Endothelial cell of umbilical vein (primary cell): ENCODE results near the gene TRIM27. TPM values are rescaled to one million over a fixed set of nuclear protein-coding genes. Genes with fewer than 3 reads are reported as not detected.
A peak's percentile ranks its signal among the peaks of the same experiment; 100 is the strongest.

ENCODE experiments used
- BruUV-seq: library from RNA; stranded (reverse); fragments of 400-500 nt; replicated peaks from 2 replicates; lab custom pipeline; 2021; lab: Mats Ljungman, UMichigan
- CTCF ChIA-PET: fragments of 300-600, 350-600 bp; sonication (Branson Sonifier 250); formaldehyde crosslinking; loops from one replicate; lab custom pipeline; 2021; ENCODE audit warnings: antibody characterized with exemption, inconsistent platforms; lab: Charles Lee
- POLR2A ChIA-PET: fragments of 300-600, 350-600 bp; sonication (Branson Sonifier 250); formaldehyde crosslinking; loops from one replicate; lab custom pipeline; 2021; ENCODE audit warnings: antibody characterized with exemption, inconsistent platforms; lab: Charles Lee
- DNase-seq: peaks from one replicate; pipeline ENCODE4 v3.0.0-alpha.2; 2011; ENCODE audit warnings: low read depth, low spot score
- FAIRE-seq: peaks from 2 replicates; lab custom pipeline; 2011; peaks lifted over from hg19 to GRCh38; lab: Jason Lieb, UNC
- H2AFZ ChIP-seq: 2 replicates; pipeline ENCODE4 v1.6.0; 2012; ENCODE audit warnings: low read depth, low read length, control low read depth, inconsistent platforms
- H3K27ac ChIP-seq: 2 replicates; pipeline ENCODE4 v1.5.1; 2011; ENCODE audit warnings: low read depth, mild to moderate bottlenecking, control low read depth, low read length, moderate library complexity; ENCODE audit not compliant: insufficient read depth
- H3K27me3 ChIP-seq, 2 experiments: 2 replicates each; pipeline versions ENCODE4 v1.6.0 to v1.6.1; 2011; ENCODE audit warnings: low read length in 2 of 2, mixed read lengths in 1 of 2; ENCODE audit not compliant: control insufficient read depth in 2 of 2, insufficient read depth in 2 of 2
- H3K36me3 ChIP-seq, 2 experiments: 2 replicates in 1 of 2; 3 replicates in 1 of 2; pipeline ENCODE4 v1.5.1; 2011; ENCODE audit warnings: low read length in 2 of 2, mild to moderate bottlenecking in 1 of 2, moderate library complexity in 1 of 2; ENCODE audit not compliant: control insufficient read depth in 2 of 2, insufficient read depth in 2 of 2; ENCODE audit errors: extremely low read depth in 1 of 2
- H3K4me1 ChIP-seq: 3 replicates; pipeline ENCODE4 v1.5.1; 2011; ENCODE audit warnings: mild to moderate bottlenecking, low read length; ENCODE audit not compliant: control insufficient read depth, insufficient read depth; ENCODE audit errors: extremely low read depth
- H3K4me2 ChIP-seq: 2 replicates; pipeline ENCODE4 v1.6.1; 2011; ENCODE audit warnings: low read length, control low read depth, mixed read lengths; ENCODE audit not compliant: insufficient read depth
- H3K4me3 ChIP-seq, 3 experiments: fragments of 200-600 bp in 1 of 3; sonication (generic), shearing (Covaris generic) in 1 of 3; replicated peaks in 1 of 3; 2 replicates each; pipeline ENCODE4 v1.5.1; 2011 to 2016; ENCODE audit warnings: control low read depth in 3 of 3, low read length in 3 of 3, mild to moderate bottlenecking in 2 of 3, inconsistent platforms in 1 of 3, low read depth in 1 of 3, moderate library complexity in 1 of 3; ENCODE audit not compliant: insufficient read depth in 1 of 3
- H3K79me2 ChIP-seq: 2 replicates; pipeline ENCODE4 v1.6.0; 2012; ENCODE audit warnings: low read length, inconsistent platforms; ENCODE audit not compliant: control insufficient read depth, insufficient read depth
- H3K9ac ChIP-seq: replicated peaks from 2 replicates; pipeline ENCODE3; 2011; ENCODE audit warnings: low read length, control low read depth; ENCODE audit not compliant: insufficient read depth; ENCODE audit errors: extremely low read depth
- H3K9me1 ChIP-seq: replicated peaks from 3 replicates; pipeline ENCODE4 v1.6.0; 2011; ENCODE audit warnings: mild to moderate bottlenecking, low read length; ENCODE audit not compliant: control insufficient read depth, insufficient read depth; ENCODE audit errors: extremely low read depth
- H3K9me3 ChIP-seq: replicated peaks from 2 replicates; pipeline ENCODE4 v1.5.1; 2012; ENCODE audit warnings: low read length, inconsistent platforms; ENCODE audit not compliant: control insufficient read depth, insufficient read depth
- H4K20me1 ChIP-seq: replicated peaks from 2 replicates; pipeline ENCODE3; 2011; ENCODE audit warnings: mild to moderate bottlenecking, low read length; ENCODE audit not compliant: control insufficient read depth, insufficient read depth; ENCODE audit errors: extremely low read depth
- EZH2 ChIP-seq: IDR thresholded peaks from 2 replicates; pipeline ENCODE4 v1.6.1; 2012; ENCODE audit warnings: borderline replicate concordance, low read depth, mild to moderate bottlenecking, moderate library complexity, low read length, inconsistent platforms; ENCODE audit not compliant: severe bottlenecking
- FOS ChIP-seq: IDR thresholded peaks from 2 replicates; pipeline ENCODE4 v1.6.1; 2011; ENCODE audit warnings: mild to moderate bottlenecking, low read length, moderate library complexity, borderline replicate concordance; ENCODE audit not compliant: insufficient read depth
- GATA2 ChIP-seq: IDR thresholded peaks from 2 replicates; pipeline ENCODE4 v1.7.0; 2011; ENCODE audit warnings: low read depth, mild to moderate bottlenecking, moderate library complexity, mixed read lengths, low read length; ENCODE audit not compliant: insufficient read length, insufficient read depth
- JUN ChIP-seq: IDR thresholded peaks from 2 replicates; pipeline ENCODE4 v1.6.1; 2011; ENCODE audit warnings: borderline replicate concordance, low read depth; ENCODE audit not compliant: insufficient read length, insufficient read depth
- MYC ChIP-seq: IDR thresholded peaks from one replicate; pipeline ENCODE4 v1.6.1; 2011; ENCODE audit warnings: mild to moderate bottlenecking, low read depth, low read length
- POLR2A ChIP-seq: IDR thresholded peaks from 2 replicates; pipeline ENCODE4 v1.6.1; 2012; ENCODE audit warnings: low read depth, mild to moderate bottlenecking, control low read depth, low read length
- POLR2AphosphoS5 ChIP-seq: IDR thresholded peaks from 2 replicates; pipeline ENCODE4 v1.6.1; 2012; ENCODE audit warnings: low read depth, mild to moderate bottlenecking, control low read depth, low read length, moderate library complexity; ENCODE audit not compliant: insufficient read depth
- dilution Hi-C: fragments of 300-500 bp; cut with MboI; formaldehyde crosslinking; loops from one replicate; pipeline ENCODE4 v1.15.0; 2019; ENCODE audit warnings: low sequenced_read_pairs; ENCODE audit not compliant: extremely low pct_ligation_motif_present
- intact Hi-C: fragments of 100-400 bp; cut with micrococcal nuclease; formaldehyde crosslinking; loops from one replicate; pipeline ENCODE4 v1.10.0; 2022
- polyA plus RNA-seq, 4 experiments: library from polyadenylated mRNA; depleted of rRNA in 3 of 4; stranded (reverse) in 3 of 4; unstranded in 1 of 4; fragments of >200 nt; gene quantifications; 2 replicates each; pipeline versions ENCODE4 v1.2.1 to v1.2.3, GENCODE V29; 2011 to 2012; ENCODE audit warnings: missing spikeins in 1 of 4
- total RNA-seq: library from RNA; stranded (reverse); gene quantifications from 2 replicates; pipeline ENCODE4 v1.2.3, GENCODE V29; 2021
- TF ChIP-seq, protein P1 (sequence below), 2 donors: IDR thresholded peaks; 1 replicate in 1 of 2; 2 replicates in 1 of 2; pipeline ENCODE4 v1.5.1; 2011; ENCODE audit warnings: low read length in 2 of 2, mild to moderate bottlenecking in 2 of 2, moderate library complexity in 2 of 2, control low read depth in 1 of 2, inconsistent platforms in 1 of 2, low read depth in 1 of 2; ENCODE audit not compliant: insufficient read depth in 1 of 2; ENCODE audit errors: extremely low read depth in 1 of 2
- TF ChIP-seq, protein P2 (sequence below): IDR thresholded peaks from 2 replicates; pipeline ENCODE4 v1.6.1; 2011; ENCODE audit not compliant: insufficient read depth, insufficient read length

The TRIM27 gene
- total and polyA plus RNA-seq, 2 donors (not counting 3 experiments of a cell fraction or from before 2014, with no cell fraction given): 67.1 to 69.2 TPM

DNA sequence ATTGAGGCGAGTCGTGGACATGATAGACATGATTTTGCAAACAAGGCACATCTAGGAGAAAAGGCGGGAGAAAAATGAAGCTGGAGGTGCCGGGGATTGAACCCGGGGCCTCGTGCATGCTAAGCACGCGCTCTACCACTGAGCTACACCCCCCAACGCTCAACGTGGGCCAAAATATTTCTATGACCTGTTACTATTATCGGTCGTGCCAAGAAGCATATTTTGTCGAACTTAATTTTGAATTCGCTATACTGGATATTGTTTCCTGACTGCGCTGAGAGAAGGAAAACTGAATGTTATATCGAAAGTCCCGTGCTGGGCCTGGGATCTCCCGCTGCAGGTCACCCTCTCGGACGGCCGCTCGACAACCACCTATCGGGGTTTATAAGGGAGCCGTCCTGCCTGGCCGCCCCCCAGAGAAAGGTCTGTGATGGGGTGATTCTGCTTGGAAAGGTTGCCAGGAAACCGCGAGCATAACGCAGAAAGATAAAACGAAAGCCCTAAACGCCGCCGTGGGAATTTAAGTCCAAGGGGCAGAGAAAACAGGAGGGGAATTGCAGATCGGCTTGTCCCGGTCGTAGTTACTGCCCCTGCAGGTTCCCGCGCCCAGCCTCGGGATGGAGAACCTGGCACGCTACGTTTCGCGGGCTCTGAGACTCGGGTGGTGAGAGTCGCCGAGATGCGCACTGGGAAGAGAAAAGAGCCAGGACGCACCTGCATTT lies 60.0 kb downstream of the TRIM27 start:
- POLR2A ChIA-PET: interaction anchor here (0.7 to 0.8 kb wide), 2 partner anchors 26 to 52 kb away, joined by 3 to 5 read pairs; no protein-coding TSS in a partner anchor
- peak; percentile 82 for FAIRE-seq

More for the DNA sequence above, 60.0 kb downstream of the TRIM27 start:
- CTCF ChIA-PET: interaction anchor here (0.7 to 2.0 kb wide), 6 partner anchors 10 to 152 kb away, joined by 3 to 39 read pairs (median 4); no protein-coding TSS in a partner anchor
- Histone ChIP-seq H3K79me2 (no peaks in the 10 kb centered on the region), H3K36me3 (no peaks in the 10 kb centered on the region), H3K4me1 (peaks cover 16% of the 10 kb centered on the region), H3K4me2 (peak overlapping the region; percentile 75), H3K9me1 (no peaks in the 10 kb centered on the region), H3K9ac (peak overlapping the region; percentile 70), H3K4me3 (peak overlapping the region; percentile 64 to 91 (median 83)), H3K27me3 (peaks cover 5% of the 10 kb centered on the region in 2 experiments), H3K27ac (peak overlapping the region; percentile 9), H4K20me1 (no peaks in the 10 kb centered on the region), H3K9me3 (no peaks in the 10 kb centered on the region), H2AFZ (peak overlapping the region; percentile 88)
- intact Hi-C loops: loop anchor here (1.0 to 2.0 kb wide), 6 partner anchors 18 to 118 kb away; no protein-coding TSS in a partner anchor
- DNase-seq: peak; percentile 91
- BruUV-seq: no TSS peak
- dilution Hi-C loops: no loop called here
- TF ChIP-seq POLR2AphosphoS5 (no peak), FOS (no peak), EZH2 (no peak), POLR2A (no peak), JUN (no peak), MYC (no peak), GATA2 (peak; percentile 25)
- TF ChIP-seq, protein P1, sequence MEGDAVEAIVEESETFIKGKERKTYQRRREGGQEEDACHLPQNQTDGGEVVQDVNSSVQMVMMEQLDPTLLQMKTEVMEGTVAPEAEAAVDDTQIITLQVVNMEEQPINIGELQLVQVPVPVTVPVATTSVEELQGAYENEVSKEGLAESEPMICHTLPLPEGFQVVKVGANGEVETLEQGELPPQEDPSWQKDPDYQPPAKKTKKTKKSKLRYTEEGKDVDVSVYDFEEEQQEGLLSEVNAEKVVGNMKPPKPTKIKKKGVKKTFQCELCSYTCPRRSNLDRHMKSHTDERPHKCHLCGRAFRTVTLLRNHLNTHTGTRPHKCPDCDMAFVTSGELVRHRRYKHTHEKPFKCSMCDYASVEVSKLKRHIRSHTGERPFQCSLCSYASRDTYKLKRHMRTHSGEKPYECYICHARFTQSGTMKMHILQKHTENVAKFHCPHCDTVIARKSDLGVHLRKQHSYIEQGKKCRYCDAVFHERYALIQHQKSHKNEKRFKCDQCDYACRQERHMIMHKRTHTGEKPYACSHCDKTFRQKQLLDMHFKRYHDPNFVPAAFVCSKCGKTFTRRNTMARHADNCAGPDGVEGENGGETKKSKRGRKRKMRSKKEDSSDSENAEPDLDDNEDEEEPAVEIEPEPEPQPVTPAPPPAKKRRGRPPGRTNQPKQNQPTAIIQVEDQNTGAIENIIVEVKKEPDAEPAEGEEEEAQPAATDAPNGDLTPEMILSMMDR (IDR thresholded peaks at IDR 0.05; ENCODE audit: extremely low read depth in 1 of 2, insufficient read depth in 1 of 2, low read depth in 1 of 2, low read length in 2 of 2): no peak
- TF ChIP-seq, protein P2, sequence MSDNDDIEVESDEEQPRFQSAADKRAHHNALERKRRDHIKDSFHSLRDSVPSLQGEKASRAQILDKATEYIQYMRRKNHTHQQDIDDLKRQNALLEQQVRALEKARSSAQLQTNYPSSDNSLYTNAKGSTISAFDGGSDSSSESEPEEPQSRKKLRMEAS: peak; percentile 75
